ENCODE results near the gene SARS1.

The SARS1 gene

DNA sequence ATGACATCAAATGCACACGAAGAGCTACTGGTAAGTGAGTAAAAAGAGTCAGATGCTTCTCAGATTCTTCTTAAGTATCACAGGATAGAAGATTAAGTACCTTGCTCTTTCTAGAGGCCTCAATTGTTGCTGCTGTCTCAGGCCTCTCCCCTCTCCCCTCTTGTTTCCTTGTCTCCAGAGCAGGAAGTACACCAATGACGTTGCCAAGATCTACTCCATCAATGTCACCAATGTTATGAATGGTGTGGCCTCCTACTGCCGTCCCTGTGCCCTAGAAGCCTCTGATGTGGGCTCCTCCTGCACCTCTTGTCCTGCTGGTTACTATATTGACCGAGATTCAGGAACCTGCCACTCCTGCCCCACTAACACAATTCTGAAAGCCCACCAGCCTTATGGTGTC, 21.3 kb upstream of the SARS1 start:
- CTCF ChIA-PET = interaction anchor here (0.6 to 0.7 kb wide), 2 partner anchors 74 to 90 kb away, joined by 3 to 4 read pairs; no protein-coding TSS in a partner anchor
- no peak for DNase-seq (ENCODE audit: low spot score)
- POLR2A ChIA-PET (ENCODE audit: low non-redundant PET) = no interaction called here
- no peak overlapping the region for H3K27ac ChIP-seq
- TF ChIP-seq, protein P1, sequence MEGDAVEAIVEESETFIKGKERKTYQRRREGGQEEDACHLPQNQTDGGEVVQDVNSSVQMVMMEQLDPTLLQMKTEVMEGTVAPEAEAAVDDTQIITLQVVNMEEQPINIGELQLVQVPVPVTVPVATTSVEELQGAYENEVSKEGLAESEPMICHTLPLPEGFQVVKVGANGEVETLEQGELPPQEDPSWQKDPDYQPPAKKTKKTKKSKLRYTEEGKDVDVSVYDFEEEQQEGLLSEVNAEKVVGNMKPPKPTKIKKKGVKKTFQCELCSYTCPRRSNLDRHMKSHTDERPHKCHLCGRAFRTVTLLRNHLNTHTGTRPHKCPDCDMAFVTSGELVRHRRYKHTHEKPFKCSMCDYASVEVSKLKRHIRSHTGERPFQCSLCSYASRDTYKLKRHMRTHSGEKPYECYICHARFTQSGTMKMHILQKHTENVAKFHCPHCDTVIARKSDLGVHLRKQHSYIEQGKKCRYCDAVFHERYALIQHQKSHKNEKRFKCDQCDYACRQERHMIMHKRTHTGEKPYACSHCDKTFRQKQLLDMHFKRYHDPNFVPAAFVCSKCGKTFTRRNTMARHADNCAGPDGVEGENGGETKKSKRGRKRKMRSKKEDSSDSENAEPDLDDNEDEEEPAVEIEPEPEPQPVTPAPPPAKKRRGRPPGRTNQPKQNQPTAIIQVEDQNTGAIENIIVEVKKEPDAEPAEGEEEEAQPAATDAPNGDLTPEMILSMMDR (conservative IDR thresholded peaks at IDR 0.05; ENCODE audit: low read depth) = no peak

DNA sequence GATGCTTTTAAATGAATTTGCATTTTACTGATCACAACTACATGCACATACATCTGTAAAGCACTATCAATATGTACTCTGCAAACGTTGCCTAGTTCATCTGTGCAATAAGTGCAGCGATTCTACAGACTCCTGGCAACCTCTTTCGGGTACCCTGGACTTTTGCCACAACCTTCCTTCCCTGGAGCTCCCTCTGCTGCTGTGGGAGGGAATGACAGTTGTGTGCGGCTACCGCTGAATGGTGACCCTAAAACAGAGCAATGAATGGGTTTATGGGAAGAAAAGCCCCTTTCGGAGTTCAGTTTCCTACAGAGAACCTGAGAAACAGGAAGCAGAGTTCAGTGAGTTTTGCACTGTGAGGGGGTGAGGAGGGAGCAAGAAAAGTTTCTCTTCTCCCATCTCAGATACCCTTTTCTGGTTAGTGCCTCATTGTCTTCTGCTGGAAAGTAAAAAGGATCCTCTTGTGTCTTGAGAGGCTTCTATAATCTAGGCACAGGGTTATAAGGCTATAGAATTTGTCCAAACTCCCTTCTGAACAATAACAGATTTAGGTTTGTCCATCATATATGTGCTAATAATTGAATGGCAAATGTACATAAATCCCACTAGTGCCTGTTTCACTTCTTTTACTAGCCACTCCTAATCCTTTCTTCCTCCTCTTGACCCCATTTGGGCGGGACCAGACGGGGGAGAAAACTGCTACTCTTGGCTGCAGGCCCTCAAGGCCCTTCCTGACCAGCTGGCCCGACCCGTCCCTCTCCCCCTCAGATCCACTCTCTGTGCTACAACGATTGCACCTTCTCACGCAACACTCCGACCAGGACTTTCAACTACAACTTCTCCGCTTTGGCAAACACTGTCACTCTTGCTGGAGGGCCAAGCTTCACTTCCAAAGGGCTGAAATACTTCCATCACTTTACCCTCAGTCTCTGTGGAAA, 19.8 kb upstream of the SARS1 start:
- DNase-seq (ENCODE audit: low spot score) = peak; percentile 56
- TF ChIP-seq, protein P1 (conservative IDR thresholded peaks at IDR 0.05; ENCODE audit: low read depth) = peak; percentile 25
- CTCF ChIA-PET = interaction anchor here (0.6 to 1.4 kb wide), 8 partner anchors 10 to 197 kb away, joined by 3 to 8 read pairs (median 4); a partner anchor contains a TSS
- no peak overlapping the region for H3K27ac ChIP-seq
- POLR2A ChIA-PET (ENCODE audit: low non-redundant PET) = no interaction called here

DNA sequence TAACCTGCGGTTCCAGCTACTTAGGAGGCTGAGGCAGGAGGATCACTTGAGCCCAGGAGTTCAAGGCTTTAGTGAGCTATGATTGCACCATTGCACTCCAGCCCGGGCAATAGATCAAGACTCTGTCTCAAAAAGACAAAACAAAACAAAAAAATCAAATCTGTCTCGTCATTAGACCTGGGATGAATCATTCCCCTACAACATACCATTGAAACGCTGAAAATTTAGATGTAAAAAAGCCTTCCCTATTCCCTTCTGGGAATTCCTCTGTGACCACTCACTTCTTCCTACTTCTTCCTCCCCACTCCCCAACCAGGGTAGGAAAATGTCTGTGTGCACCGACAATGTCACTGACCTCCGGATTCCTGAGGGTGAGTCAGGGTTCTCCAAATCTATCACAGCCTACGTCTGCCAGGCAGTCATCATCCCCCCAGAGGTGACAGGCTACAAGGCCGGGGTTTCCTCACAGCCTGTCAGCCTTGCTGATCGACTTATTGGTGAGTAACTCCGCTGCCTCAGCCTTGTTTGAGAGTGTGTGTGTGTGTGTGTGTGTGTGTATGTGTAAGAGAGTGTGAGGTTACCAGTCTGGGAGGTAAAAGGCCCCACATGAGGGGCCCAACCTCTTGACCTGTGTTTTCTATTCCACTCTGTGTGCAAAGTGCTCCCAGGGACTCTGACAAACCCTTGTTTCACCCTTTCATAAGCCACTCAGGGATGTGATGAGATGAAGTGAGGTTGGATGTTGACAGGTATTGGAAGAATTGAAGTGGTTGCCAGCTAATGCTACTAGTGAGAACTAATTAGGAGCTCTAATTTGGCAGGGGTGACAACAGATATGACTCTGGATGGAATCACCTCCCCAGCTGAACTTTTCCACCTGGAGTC, 16.3 kb upstream of the SARS1 start:
- peak; percentile 97 for DNase-seq (ENCODE audit: low spot score)
- TF ChIP-seq, protein P1 (conservative IDR thresholded peaks at IDR 0.05; ENCODE audit: low read depth) = no peak
- H3K27ac ChIP-seq = peak overlapping the region; percentile 95
- ChIA-PET CTCF (interaction anchor here (0.5 to 0.6 kb wide), 3 partner anchors 10 to 890 kb away, joined by 3 to 4 read pairs (median 3); no protein-coding TSS in a partner anchor), POLR2A (ENCODE audit: low non-redundant PET) (interaction anchor here (0.5 to 1.7 kb wide), 4 partner anchors 43 to 122 kb away, joined by 3 to 8 read pairs (median 4); partner anchors contain the start of gene TAF13)

DNA sequence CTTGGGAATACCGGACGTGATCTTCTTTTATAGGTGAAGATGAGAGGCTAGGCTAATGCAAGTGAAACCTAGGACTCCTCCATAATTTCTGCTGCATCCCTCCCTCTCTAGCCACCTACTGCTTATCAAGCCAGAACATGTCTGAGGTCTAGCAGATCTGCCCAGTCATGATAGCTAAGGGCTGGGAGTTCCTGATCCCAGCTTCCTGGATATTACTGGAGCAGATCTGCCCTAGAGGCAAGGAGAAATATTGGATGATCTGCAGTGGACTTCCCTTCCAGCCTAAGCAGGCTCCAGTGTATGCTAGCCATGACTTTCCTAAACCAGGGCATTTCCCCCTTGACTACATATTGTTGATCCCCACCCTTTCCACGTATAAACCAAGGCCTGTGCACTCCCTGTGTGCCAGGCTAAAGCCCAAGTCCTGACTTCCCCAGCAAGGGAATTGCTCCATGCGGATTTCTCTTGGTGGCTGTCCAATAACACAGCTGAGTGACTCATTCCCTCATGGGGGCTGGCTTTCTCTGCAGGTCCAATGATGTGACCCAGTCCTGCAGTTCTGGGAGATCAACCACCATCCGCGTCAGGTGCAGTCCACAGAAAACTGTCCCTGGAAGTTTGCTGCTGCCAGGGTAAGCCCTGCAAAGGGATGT, 15.5 kb upstream of the SARS1 start:
- peak; percentile 94 for DNase-seq (ENCODE audit: low spot score)
- ChIA-PET CTCF (interaction anchor here (0.5 to 0.8 kb wide), 5 partner anchors 9 to 890 kb away, joined by 3 to 4 read pairs (median 4); no protein-coding TSS in a partner anchor), POLR2A (ENCODE audit: low non-redundant PET) (interaction anchor here (0.5 to 1.7 kb wide), 3 partner anchors 43 to 98 kb away, joined by 3 to 8 read pairs (median 4); no protein-coding TSS in a partner anchor)
- H3K27ac ChIP-seq = peak overlapping the region; percentile 95
- TF ChIP-seq, protein P1 (conservative IDR thresholded peaks at IDR 0.05; ENCODE audit: low read depth) = no peak

DNA sequence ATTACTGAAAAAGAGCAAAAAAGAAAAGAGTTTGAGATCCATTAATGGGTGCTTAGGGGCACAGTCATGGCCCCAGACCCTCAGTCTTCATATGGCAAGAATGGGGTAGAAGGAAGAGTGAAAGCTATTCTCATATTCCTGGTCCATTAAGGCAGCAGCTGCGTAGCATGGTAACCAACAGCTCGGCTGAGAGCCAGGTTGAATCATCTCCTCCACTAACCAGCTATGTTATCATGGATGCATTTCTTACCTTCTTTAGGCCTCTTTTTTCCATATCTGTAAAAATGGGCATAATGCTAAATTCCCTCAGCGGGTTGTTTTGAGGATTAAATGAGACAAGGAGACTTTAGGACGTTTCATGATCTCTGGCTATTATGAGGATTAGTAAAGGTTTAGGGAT, 15.0 kb upstream of the SARS1 start:
- CTCF ChIA-PET = interaction anchor here (0.5 to 0.9 kb wide), 4 partner anchors 23 to 370 kb away, joined by 3 to 4 read pairs (median 4); a partner anchor contains a TSS

More for the DNA sequence above, 15.0 kb upstream of the SARS1 start:
- peak overlapping the region; percentile 95 for H3K27ac ChIP-seq
- POLR2A ChIA-PET (ENCODE audit: low non-redundant PET) = interaction anchor here (1.7 kb wide), 1 partner anchor 98 kb away, joined by 4 read pairs; no protein-coding TSS in a partner anchor
- DNase-seq (ENCODE audit: low spot score) = no peak
- TF ChIP-seq, protein P1 (conservative IDR thresholded peaks at IDR 0.05; ENCODE audit: low read depth) = no peak

All from RWPE1 (cell line).